ACC112 (cell line): ENCODE results near the gene CNRIP1.

Source experiments
- H2AFZ ChIP-seq: fragments of 200-600 bp; sonication (generic); one replicate; pipeline ENCODE4 v1.6.0; 2017; ENCODE audit warnings: antibody characterized with exemption, low read length; ENCODE audit not compliant: unreplicated experiment
- H3K27ac ChIP-seq: fragments of 200-600 bp; sonication (generic); 2 replicates; pipeline ENCODE4 v1.5.1; 2014; ENCODE audit warnings: low read depth, mild to moderate bottlenecking, antibody characterized with exemption, low read length, moderate library complexity
- H3K27me3 ChIP-seq: fragments of 200-600 bp; sonication (generic); 2 replicates; pipeline ENCODE4 v1.6.1; 2014; ENCODE audit warnings: mild to moderate bottlenecking, antibody characterized with exemption, low read length, moderate library complexity, mixed read lengths; ENCODE audit not compliant: insufficient read depth
- H3K36me3 ChIP-seq: fragments of 200-600 bp; sonication (generic); 2 replicates; pipeline ENCODE4 v1.6.1; 2016; ENCODE audit warnings: mild to moderate bottlenecking, antibody characterized with exemption, low read length, moderate library complexity, mixed read lengths; ENCODE audit not compliant: insufficient read depth
- H3K4me1 ChIP-seq: fragments of 200-600 bp; sonication (generic); one replicate; pipeline ENCODE4 v1.6.1; 2016; ENCODE audit warnings: low read length, mixed read lengths; ENCODE audit not compliant: insufficient read depth, unreplicated experiment, control insufficient read depth
- H3K4me3 ChIP-seq: fragments of 200-600 bp; sonication (generic); 2 replicates; pipeline ENCODE4 v1.5.1; 2014; ENCODE audit warnings: mild to moderate bottlenecking, low read depth, low read length
- H3K79me2 ChIP-seq: fragments of 200-600 bp; sonication (generic); one replicate; pipeline ENCODE4 v1.6.0; 2016; ENCODE audit warnings: low read length; ENCODE audit not compliant: control insufficient read depth, unreplicated experiment, insufficient read depth

The CNRIP1 gene

DNA sequence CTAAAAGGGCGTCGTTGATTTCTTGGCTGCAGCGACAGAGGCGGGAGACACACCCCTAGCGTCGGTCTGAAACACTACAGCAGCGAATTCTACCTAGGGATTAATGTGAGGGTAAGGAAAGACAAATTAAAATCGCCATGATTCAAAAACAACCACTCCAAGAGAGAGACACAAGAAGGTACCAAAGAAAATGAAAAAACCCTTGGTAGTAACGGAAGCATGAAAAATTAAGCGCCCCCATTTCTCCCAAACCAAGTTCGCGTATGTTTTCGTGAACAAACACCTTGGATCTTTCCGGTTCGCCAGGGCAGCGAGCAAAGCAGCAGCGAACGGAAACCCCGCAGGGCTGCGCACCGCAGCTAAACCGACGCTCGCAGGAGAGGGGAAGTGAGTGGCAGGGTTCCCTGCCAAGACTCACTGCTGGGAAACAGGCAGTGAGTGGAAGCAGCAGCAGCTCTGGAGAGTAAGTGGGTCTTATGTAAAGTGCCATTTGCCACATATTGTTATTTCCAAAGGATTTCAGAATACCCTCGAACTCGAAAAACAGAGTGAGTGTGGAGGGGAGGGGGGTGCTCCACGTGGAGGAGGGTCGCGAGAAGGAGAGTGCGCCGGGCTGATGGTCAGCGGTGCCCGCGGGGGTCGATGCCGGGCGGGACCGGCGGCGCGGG lies 68.4 kb downstream of the CNRIP1 start:
- peak overlapping the region; percentile 43 for H2AFZ ChIP-seq
- H3K36me3 ChIP-seq = peaks cover 3% of the 10 kb centered on the region; the same call in 1 of the 2 replicates
- peak overlapping the region; percentile 91 for H3K4me3 ChIP-seq
- H3K4me1 ChIP-seq = peaks cover 51% of the 10 kb centered on the region
- peak overlapping the region; percentile 87 for H3K27ac ChIP-seq
- peaks cover 79% of the 10 kb centered on the region for H3K79me2 ChIP-seq
- H3K27me3 ChIP-seq = no peaks in the 10 kb centered on the region

DNA sequence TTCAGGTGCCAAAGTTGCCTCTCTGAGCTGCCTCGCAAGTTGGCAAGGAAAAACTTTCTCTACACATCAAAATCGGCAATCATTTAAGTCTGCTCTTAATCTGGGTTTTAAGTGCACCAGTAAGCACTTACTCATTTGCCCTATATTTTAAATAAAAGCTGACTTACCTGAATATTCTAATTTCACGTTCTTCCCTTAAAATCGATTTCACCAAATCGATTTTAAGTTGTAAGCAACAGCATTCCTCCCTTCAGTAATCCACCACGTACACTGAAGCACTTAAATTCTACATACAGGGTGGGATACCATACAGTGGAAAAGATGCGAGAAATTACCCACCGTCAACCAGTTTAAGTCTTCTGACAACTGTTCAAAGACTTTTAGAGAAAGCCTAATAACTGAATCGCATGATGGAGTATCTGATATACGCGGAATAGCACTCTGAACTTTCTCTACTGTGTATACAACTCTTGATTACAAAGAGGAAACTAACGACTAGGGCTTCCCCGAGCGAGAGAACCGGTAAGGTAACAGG lies 69.0 kb downstream of the CNRIP1 start:
- peak overlapping the region; percentile 28 for H2AFZ ChIP-seq

DNA sequence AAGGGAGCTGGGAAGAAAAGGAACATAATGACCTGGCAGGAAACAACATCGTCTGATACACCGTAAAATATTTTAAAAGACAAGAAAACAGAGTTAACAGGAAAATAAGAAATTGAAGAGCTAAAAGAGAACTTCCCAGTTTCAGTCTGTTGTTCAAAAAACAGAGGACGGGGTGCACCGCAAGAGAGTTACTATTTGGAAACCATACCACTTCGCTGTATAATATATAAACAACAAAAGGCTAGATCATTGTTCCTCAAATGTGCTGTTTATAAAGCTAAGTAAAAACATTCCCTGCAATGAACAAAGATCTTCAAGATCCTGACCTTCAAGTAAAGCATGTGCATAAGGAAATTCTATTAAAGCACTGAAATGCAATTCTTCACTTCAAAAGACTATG lies 69.6 kb downstream of the CNRIP1 start:
- H3K36me3 ChIP-seq = peaks cover 3% of the 10 kb centered on the region; the same call in 1 of the 2 replicates
- peaks cover 49% of the 10 kb centered on the region for H3K4me1 ChIP-seq
- H3K27me3 ChIP-seq = no peaks in the 10 kb centered on the region
- H3K79me2 ChIP-seq = peaks cover 87% of the 10 kb centered on the region
- H3K27ac ChIP-seq = peak overlapping the region; percentile 87; the same call in 1 of the 2 replicates
- H2AFZ ChIP-seq = no peak overlapping the region
- H3K4me3 ChIP-seq = peak overlapping the region; percentile 91

More for the DNA sequence above, 69.0 kb downstream of the CNRIP1 start:
- Histone ChIP-seq H3K36me3 (peaks cover 3% of the 10 kb centered on the region; the same call in 1 of the 2 replicates), H3K4me1 (peaks cover 46% of the 10 kb centered on the region), H3K79me2 (peaks cover 85% of the 10 kb centered on the region), H3K27ac (peak overlapping the region; percentile 87), H3K27me3 (no peaks in the 10 kb centered on the region), H3K4me3 (peak overlapping the region; percentile 91)

DNA sequence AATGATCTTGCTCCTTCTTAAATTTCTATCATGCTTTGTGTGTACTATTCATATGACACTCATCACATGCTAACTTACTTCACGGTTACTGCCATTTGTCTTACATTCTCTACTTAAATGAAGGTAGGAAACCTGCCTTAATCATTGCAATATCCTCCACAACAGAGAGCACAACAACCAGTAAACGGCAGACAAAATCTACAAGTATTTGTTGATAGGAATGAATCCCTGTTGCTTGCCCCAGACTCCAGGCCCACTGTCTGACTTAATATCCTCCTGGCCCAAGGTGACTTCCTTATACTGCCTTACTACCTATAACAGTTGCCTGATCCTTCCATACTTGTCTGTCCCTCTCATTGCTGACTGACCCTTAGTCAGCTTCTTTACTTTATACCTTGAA lies 70.9 kb downstream of the CNRIP1 start:
- Histone ChIP-seq H2AFZ (no peak overlapping the region), H3K27me3 (no peaks in the 10 kb centered on the region), H3K79me2 (peaks cover 90% of the 10 kb centered on the region), H3K4me1 (peaks cover 44% of the 10 kb centered on the region), H3K36me3 (peaks cover 3% of the 10 kb centered on the region; the same call in 1 of the 2 replicates), H3K27ac (no peak overlapping the region), H3K4me3 (no peak overlapping the region; the same call in 1 of the 2 replicates)

DNA sequence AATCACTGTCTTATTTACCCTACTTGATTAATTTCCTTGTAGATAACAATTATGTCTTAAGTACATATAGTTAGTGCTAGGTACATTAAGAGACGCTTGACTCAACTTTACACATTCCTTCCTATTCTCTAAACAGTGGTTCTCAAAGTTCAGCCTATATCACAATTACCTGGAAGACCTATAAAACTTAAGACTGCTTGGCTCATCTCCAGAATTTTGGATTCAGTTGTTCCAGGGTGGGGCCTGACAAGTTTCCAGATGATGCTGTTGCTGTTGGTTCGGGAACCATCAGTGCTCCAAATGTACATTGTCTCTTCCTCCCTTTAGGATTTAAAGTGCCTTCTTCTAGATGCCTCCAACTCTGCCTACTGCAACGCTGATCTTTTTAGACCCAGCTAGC lies 71.4 kb downstream of the CNRIP1 start:
- Histone ChIP-seq H3K4me1 (peaks cover 46% of the 10 kb centered on the region), H3K36me3 (peaks cover 3% of the 10 kb centered on the region; the same call in 1 of the 2 replicates), H3K4me3 (no peak overlapping the region), H2AFZ (no peak overlapping the region), H3K27me3 (no peaks in the 10 kb centered on the region), H3K79me2 (peaks cover 93% of the 10 kb centered on the region), H3K27ac (no peak overlapping the region)

DNA sequence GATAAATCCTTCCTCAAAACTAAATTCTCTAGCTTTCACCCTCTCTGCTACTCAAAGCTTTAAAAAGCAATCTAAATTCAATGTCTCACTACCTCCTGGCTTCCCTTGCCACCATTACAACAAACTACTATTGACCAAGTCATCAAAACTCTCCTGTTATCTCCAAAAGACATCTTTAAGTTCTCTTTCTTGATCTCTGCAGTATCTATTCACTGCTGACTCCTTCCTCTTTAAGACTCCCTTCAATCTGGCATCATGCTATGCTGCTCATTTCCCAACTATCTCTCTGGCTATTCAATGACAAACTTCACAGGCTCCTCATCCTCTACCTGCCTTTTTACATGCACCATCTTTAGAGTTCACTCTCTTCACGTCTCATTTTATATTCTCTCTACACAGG lies 73.4 kb downstream of the CNRIP1 start:
- no peak overlapping the region for H3K27ac ChIP-seq
- H3K27me3 ChIP-seq = no peaks in the 10 kb centered on the region
- H2AFZ ChIP-seq = no peak overlapping the region
- peaks cover 99% of the 10 kb centered on the region for H3K79me2 ChIP-seq
- no peak overlapping the region for H3K4me3 ChIP-seq
- peaks cover 3% of the 10 kb centered on the region; the same call in 1 of the 2 replicates for H3K36me3 ChIP-seq
- peaks cover 50% of the 10 kb centered on the region for H3K4me1 ChIP-seq

DNA sequence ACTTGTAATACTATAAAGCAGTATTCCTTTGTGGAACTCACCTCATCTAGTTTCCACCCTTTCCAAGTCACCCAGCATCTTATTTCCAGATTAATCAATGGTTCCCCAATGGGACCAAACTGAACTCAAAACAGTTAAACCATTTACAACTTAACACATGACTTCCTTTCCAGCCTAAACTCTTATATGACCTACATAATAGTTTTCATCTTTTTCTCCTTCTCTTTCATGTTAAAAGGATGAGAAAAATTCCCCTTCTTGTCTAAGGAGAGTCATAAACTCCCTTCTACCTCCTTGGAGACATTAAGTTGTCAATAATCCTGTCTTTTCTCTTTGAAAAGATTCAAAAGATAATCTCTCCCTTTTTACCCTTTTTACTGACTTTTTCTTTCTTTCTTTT lies 74.1 kb downstream of the CNRIP1 start:
- Histone ChIP-seq H3K36me3 (peaks cover under 1% of the 10 kb centered on the region; the same call in 1 of the 2 replicates), H3K4me1 (peaks cover 51% of the 10 kb centered on the region)

DNA sequence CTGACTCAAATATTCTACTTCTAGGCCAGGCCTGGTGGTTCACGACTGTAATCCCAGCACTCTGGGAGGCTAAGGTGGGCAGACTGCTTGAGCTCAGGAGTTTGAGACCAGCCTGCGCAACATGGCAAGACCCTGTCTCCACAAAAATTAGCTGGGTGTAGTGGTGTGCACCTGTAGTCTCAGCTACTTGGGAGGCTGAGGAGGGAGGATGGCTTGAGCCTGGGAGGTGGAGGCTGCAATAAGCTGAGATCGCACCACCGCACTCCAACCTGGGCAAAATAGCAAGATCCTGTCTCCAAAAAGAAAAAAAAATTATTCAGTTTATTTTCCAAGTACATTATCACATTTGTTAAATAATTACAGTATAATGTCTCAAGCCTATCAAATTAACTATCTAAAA lies 74.7 kb downstream of the CNRIP1 start:
- no peak overlapping the region for H3K27ac ChIP-seq
- no peak overlapping the region for H2AFZ ChIP-seq
- H3K4me3 ChIP-seq = no peak overlapping the region
- H3K4me1 ChIP-seq = peaks cover 53% of the 10 kb centered on the region
- H3K36me3 ChIP-seq = no peaks in the 10 kb centered on the region
- peaks cover 100% of the 10 kb centered on the region for H3K79me2 ChIP-seq
- no peaks in the 10 kb centered on the region for H3K27me3 ChIP-seq

More for the DNA sequence above, 74.1 kb downstream of the CNRIP1 start:
- H3K4me3 ChIP-seq = no peak overlapping the region
- H3K27ac ChIP-seq = no peak overlapping the region; the same call in 1 of the 2 replicates
- no peaks in the 10 kb centered on the region for H3K27me3 ChIP-seq
- H2AFZ ChIP-seq = no peak overlapping the region
- peaks cover 100% of the 10 kb centered on the region for H3K79me2 ChIP-seq

DNA sequence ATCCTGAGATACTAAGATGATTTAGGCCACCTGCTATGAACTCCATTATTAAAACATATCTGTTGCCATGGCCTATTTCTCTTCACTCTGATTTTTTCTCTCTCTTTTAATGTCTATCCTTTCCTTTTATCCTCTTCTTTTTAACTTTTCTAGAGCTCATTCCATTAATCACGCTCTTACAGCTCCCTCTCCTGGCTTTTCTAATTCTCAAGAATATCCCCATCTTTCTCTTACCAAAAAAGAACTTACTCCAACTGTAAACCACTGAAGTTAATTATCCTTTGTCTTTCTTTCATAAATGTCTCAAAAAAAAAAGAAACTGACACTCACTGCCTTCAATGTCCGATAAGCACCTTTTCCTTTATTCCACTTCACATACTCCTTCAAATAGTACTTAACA lies 75.3 kb downstream of the CNRIP1 start:
- Histone ChIP-seq H3K79me2 (peaks cover 100% of the 10 kb centered on the region), H3K4me1 (peaks cover 54% of the 10 kb centered on the region), H3K27me3 (no peaks in the 10 kb centered on the region), H3K36me3 (no peaks in the 10 kb centered on the region), H3K4me3 (no peak overlapping the region; the same call in 1 of the 2 replicates), H3K27ac (no peak overlapping the region), H2AFZ (no peak overlapping the region)
